ENCODE results near the gene RPS16. TPM values are rescaled to one million over a fixed set of nuclear protein-coding genes. Genes with fewer than 3 reads are reported as not detected.

RPS16 gene
- total and polyA plus RNA-seq, 2 of the 13 experiments (the other 11 are each of a cell fraction or from before 2014, with no cell fraction given): 488 to 2,583 TPM

DNA sequence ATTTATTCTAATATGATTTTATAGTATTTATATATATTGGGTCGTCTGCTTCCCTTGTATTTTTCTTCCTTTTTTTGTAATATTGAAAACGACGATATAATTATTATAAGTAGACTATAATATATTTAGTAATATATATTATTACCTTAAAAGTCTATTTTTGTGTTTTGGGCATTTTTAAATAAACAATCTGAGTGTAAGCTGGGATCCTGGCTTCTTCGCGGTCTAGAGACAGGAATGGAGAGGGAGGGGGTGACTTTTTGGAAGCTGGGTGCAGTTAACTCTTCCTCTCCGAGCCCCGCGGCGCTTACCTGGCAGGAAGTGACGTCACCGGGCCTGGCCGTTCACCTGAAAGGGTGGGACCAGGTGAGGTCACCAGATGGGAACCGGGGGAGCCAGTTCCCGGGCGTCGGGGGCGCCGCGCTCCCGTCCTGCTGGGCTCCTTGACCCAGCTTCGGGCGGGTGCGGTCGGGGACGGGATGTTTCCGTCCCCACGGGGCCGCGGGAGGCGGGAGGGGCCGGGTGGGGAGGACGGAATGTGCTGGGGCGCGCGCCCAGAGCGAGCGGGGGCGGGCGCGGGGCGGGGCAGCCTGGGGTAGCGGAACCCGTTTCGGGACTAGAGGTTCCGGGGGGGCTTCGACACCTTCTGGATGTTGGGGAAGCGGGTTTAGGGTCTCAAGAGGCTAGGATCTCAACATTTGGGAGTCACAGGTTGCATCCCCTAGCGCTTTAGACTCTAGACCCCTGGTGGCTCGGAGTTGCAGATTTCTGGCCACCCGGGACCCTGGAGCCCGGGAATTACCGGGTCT is 26.3 kb downstream of the RPS16 start (continued):
- no peak for TF ChIP-seq EZH2 (conservative IDR thresholded peaks at IDR 0.05; ENCODE audit: low read depth, low read length)
- TF ChIP-seq ZNF672 (CRISPR knock-in tag; IDR thresholded peaks at IDR 0.05): no peak
- TF ChIP-seq, protein P1, sequence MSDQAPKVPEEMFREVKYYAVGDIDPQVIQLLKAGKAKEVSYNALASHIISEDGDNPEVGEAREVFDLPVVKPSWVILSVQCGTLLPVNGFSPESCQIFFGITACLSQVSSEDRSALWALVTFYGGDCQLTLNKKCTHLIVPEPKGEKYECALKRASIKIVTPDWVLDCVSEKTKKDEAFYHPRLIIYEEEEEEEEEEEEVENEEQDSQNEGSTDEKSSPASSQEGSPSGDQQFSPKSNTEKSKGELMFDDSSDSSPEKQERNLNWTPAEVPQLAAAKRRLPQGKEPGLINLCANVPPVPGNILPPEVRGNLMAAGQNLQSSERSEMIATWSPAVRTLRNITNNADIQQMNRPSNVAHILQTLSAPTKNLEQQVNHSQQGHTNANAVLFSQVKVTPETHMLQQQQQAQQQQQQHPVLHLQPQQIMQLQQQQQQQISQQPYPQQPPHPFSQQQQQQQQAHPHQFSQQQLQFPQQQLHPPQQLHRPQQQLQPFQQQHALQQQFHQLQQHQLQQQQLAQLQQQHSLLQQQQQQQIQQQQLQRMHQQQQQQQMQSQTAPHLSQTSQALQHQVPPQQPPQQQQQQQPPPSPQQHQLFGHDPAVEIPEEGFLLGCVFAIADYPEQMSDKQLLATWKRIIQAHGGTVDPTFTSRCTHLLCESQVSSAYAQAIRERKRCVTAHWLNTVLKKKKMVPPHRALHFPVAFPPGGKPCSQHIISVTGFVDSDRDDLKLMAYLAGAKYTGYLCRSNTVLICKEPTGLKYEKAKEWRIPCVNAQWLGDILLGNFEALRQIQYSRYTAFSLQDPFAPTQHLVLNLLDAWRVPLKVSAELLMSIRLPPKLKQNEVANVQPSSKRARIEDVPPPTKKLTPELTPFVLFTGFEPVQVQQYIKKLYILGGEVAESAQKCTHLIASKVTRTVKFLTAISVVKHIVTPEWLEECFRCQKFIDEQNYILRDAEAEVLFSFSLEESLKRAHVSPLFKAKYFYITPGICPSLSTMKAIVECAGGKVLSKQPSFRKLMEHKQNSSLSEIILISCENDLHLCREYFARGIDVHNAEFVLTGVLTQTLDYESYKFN (CRISPR knock-in tag; conservative IDR thresholded peaks at IDR 0.05): 0 out of 2 replicates have a peak, but pooled peaks have one; percentile 6
- no peak for TF ChIP-seq GRHL1 (CRISPR knock-in tag; conservative IDR thresholded peaks at IDR 0.05)
- TF ChIP-seq ZNF234 (CRISPR knock-in tag; conservative IDR thresholded peaks at IDR 0.05): 0 out of 2 replicates have a peak, but pooled peaks have one; percentile 47
- TF ChIP-seq ZMYM3 (CRISPR knock-in tag; IDR thresholded peaks at IDR 0.05): no peak
- TF ChIP-seq SSRP1 (CRISPR knock-in tag; IDR thresholded peaks at IDR 0.05): no peak
- no peak for TF ChIP-seq FUBP1 (CRISPR knock-in tag; IDR thresholded peaks at IDR 0.05; ENCODE audit: borderline replicate concordance)
- peak; percentile 73 for TF ChIP-seq POLR2AphosphoS5 (IDR thresholded peaks at IDR 0.05; ENCODE audit: low read depth, low read length)
- no peak for TF ChIP-seq IRX3 (CRISPR knock-in tag; IDR thresholded peaks at IDR 0.05; ENCODE audit: borderline replicate concordance, low read depth)
- TF ChIP-seq CENPT (CRISPR knock-in tag; IDR thresholded peaks at IDR 0.05; ENCODE audit: low read depth): no peak
- TF ChIP-seq PRPF4 (IDR thresholded peaks at IDR 0.05; ENCODE audit: low read depth, low read length, poor library complexity, severe bottlenecking): no peak
- no peak for TF ChIP-seq ZSCAN30 (CRISPR knock-in tag; IDR thresholded peaks at IDR 0.05)
- TF ChIP-seq, protein P2, sequence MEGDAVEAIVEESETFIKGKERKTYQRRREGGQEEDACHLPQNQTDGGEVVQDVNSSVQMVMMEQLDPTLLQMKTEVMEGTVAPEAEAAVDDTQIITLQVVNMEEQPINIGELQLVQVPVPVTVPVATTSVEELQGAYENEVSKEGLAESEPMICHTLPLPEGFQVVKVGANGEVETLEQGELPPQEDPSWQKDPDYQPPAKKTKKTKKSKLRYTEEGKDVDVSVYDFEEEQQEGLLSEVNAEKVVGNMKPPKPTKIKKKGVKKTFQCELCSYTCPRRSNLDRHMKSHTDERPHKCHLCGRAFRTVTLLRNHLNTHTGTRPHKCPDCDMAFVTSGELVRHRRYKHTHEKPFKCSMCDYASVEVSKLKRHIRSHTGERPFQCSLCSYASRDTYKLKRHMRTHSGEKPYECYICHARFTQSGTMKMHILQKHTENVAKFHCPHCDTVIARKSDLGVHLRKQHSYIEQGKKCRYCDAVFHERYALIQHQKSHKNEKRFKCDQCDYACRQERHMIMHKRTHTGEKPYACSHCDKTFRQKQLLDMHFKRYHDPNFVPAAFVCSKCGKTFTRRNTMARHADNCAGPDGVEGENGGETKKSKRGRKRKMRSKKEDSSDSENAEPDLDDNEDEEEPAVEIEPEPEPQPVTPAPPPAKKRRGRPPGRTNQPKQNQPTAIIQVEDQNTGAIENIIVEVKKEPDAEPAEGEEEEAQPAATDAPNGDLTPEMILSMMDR (CRISPR knock-in tag; IDR thresholded peaks at IDR 0.05): no peak
- TF ChIP-seq GTF2F1 (IDR thresholded peaks at IDR 0.05; ENCODE audit: low read length): no peak
- TF ChIP-seq SP1 (IDR thresholded peaks at IDR 0.05): no peak
- no peak for TF ChIP-seq SP1 (CRISPR knock-in tag; IDR thresholded peaks at IDR 0.05)
- TF ChIP-seq, protein P3, sequence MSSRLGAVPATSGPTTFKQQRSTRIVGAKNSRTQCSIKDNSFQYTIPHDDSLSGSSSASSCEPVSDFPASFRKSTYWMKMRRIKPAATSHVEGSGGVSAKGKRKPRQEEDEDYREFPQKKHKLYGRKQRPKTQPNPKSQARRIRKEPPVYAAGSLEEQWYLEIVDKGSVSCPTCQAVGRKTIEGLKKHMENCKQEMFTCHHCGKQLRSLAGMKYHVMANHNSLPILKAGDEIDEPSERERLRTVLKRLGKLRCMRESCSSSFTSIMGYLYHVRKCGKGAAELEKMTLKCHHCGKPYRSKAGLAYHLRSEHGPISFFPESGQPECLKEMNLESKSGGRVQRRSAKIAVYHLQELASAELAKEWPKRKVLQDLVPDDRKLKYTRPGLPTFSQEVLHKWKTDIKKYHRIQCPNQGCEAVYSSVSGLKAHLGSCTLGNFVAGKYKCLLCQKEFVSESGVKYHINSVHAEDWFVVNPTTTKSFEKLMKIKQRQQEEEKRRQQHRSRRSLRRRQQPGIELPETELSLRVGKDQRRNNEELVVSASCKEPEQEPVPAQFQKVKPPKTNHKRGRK (CRISPR knock-in tag; IDR thresholded peaks at IDR 0.05): no peak
- no peak for TF ChIP-seq ZNF335 (CRISPR knock-in tag; IDR thresholded peaks at IDR 0.05)

All from HepG2 (cell line).